GM12875 (cell line): ENCODE data around the gene KRT6C.

Experiments
- H3K4me3 ChIP-seq: one replicate; pipeline ENCODE4 v1.5.1; 2011; ENCODE audit warnings: low read depth, low read length, control low read depth
- TF ChIP-seq, protein P1 (sequence below): IDR thresholded peaks from 2 replicates; pipeline ENCODE4 v1.5.1; 2011; ENCODE audit warnings: low read depth, mild to moderate bottlenecking, control low read depth, inconsistent platforms, low read length, moderate library complexity, borderline replicate concordance; ENCODE audit not compliant: insufficient read depth

KRT6C gene

DNA sequence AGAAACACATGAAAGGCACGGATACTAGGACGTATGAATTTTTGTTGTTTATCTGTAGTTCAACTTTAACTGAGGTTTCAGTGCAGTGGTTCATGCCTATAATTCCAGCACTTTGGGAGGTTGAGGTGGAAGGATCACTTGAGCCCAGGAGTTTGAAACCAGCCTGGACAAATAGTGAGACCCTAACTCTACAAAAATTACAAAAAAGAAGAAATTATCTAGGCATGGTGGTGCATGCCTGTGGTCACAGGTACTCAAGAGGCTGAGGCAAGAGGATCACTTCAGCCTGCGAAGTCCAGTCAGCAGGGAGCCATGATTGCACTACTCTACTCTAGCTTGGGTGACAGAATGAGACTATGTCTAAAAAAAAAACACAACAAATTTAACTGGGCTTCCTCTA is 29.6 kb downstream of the KRT6C start:
- TF ChIP-seq, protein P1, sequence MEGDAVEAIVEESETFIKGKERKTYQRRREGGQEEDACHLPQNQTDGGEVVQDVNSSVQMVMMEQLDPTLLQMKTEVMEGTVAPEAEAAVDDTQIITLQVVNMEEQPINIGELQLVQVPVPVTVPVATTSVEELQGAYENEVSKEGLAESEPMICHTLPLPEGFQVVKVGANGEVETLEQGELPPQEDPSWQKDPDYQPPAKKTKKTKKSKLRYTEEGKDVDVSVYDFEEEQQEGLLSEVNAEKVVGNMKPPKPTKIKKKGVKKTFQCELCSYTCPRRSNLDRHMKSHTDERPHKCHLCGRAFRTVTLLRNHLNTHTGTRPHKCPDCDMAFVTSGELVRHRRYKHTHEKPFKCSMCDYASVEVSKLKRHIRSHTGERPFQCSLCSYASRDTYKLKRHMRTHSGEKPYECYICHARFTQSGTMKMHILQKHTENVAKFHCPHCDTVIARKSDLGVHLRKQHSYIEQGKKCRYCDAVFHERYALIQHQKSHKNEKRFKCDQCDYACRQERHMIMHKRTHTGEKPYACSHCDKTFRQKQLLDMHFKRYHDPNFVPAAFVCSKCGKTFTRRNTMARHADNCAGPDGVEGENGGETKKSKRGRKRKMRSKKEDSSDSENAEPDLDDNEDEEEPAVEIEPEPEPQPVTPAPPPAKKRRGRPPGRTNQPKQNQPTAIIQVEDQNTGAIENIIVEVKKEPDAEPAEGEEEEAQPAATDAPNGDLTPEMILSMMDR: no peak
- no peak overlapping the region for H3K4me3 ChIP-seq

DNA sequence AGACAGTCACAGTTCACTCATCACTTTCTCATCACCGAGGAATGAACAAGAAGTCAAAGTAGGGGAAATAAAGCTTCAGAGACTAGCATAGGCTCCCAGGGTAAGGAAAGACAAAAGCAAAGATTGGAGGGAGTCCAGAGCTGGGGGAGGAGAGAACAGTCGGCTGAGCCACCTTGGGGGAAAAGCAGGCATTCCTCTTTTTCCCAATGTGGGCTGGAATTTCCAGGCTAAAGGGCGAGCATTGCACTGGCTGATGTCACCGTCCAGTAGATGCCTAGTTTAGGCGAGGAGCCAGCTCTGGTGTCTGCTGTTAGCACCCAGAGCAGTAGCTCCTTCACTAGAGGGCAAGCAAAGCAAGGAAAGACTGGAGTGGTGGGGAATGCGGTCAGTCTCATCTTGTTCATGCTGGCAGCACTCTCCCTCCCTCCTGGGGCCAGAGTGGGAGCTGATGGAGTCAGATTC is 31.0 kb downstream of the KRT6C start:
- no peak overlapping the region for H3K4me3 ChIP-seq
- TF ChIP-seq, protein P1: no peak

DNA sequence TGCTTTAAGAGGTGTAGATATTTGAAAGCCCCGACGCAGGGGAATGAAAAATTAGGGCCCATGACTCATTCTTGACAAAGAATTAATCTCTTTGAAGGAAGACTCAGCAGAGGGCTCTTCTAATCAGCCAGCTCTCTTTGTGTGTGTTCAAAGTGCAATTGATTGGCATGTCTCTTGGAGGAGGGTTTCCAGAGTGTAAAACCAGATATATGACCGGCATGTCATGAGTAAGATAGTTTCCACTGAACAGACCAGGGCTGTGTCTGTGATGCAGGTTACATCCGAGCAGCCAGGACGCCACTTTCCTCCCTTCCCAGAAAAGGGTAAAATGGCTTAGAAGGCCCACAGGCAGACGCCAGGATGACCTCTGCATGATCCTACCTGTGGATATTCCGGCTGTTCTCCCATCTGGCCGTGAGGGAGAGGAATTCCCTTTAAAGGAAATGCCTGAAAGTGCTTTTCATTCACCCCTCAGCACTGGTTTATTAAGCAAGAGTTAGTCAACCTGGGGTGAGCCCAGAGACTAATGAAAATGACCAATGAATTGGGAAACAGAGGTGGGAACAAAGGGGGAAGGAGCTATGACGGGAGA is 32.2 kb downstream of the KRT6C start:
- H3K4me3 ChIP-seq: no peak overlapping the region

DNA sequence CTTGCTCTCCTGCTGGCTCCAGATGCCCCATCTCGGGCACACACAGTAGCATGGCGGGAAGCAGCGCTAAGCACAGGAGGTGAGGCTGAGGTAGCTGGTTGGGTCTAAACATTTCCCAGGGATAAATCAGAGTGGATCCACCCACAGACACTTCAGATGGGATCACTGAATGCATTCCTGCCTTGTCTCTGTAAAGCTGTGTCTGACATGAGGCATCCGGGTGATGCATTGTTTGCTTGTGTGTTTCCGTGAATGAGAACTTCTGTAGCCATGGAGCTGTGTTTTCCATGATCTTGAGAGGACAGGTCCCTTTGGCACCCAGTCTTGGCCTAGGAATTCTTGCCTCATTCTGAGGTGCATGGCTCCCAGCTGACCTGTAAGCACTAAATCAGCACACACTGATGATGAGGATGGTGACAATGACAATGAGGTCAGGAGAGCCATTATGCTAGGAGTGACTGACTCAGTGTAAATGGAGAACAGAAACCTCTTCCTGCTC is 32.7 kb downstream of the KRT6C start:
- TF ChIP-seq, protein P1: no peak
- H3K4me3 ChIP-seq: no peak overlapping the region

More for the DNA sequence above, 32.2 kb downstream of the KRT6C start:
- TF ChIP-seq, protein P1: no peak

DNA sequence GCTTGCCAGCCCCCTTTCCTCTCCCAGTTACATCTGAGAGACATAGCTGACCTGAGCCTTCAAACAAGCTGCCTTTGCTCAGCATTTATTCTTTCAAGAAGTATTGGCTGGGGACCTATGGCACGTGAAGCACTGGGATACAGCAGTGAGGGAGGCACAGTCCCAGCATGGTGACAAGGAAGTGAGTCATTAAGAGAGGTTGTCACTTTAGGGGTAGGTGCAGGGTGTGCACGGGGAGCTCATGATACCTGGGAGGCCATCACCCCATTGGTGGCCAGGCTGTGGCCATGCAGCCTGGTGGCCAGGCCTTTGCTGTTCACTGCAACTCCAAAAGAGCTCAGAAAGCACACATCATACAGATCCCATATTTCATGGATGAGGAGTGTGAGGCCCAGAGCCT is 33.8 kb downstream of the KRT6C start:
- TF ChIP-seq, protein P1: no peak
- H3K4me3 ChIP-seq: no peak overlapping the region

DNA sequence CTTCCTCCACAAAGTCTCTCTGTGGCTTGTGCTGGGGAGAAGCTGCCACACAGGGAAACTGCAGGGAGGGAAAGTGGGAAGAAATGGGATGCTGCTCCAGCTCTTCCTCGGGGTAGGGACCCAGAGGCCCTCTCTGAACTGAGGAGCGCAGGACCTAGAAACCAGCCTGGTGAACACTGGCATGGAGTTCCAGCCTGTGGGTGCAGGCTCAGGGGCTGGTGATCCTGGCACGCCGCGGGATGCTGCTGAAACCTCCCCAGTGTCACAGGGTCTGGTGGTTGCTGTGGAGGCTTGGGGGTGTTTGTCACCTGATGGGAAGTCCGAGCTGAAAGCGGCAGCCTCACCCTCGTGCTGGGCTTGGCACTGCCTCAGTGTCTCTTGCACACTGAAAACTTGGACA is 34.2 kb downstream of the KRT6C start:
- TF ChIP-seq, protein P1: no peak
- no peak overlapping the region for H3K4me3 ChIP-seq
